GM18519 (cell line): Measurements from ENCODE around the gene PLA2G15.
A peak's percentile ranks its signal among the peaks of the same experiment; 100 is the strongest.

Experiments used
- ATAC-seq: cut with Tn5 transposase; IDR thresholded peaks from one replicate; pipeline ENCODE4 v1.9.1; 2021; ENCODE audit warnings: mild to moderate bottlenecking, moderate library complexity; ENCODE audit not compliant: unreplicated experiment, low FRiP score

Gene PLA2G15

GRCh38 chr16:68296291-68296690 lies 51.1 kb downstream of the PLA2G15 start:
- ATAC-seq, result no peak

DNA sequence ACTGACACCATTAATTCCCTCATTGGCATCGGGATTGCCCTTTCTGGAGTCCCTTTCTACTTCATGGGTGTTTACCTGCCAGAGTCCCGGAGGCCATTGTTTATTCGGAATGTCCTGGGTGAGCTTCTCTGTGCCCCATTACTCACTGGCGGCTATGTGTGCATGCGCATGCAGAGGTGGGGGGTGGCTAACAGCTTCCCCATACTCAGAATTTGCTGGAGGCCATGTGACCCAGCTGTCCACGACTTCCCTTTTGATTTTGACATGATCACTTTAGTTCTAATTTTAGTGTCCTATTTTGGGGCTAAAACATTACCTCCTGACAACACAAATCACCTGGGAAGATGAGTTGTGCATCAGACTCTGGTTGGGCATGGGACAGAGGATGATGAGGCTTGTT lies 51.5 kb downstream of the PLA2G15 start:
- no peak for ATAC-seq

GRCh38 chr16:68297908-68298307 lies 52.7 kb downstream of the PLA2G15 start:
- ATAC-seq, result no peak

GRCh38 chr16:68298312-68298711 lies 53.1 kb downstream of the PLA2G15 start:
- no peak for ATAC-seq

DNA sequence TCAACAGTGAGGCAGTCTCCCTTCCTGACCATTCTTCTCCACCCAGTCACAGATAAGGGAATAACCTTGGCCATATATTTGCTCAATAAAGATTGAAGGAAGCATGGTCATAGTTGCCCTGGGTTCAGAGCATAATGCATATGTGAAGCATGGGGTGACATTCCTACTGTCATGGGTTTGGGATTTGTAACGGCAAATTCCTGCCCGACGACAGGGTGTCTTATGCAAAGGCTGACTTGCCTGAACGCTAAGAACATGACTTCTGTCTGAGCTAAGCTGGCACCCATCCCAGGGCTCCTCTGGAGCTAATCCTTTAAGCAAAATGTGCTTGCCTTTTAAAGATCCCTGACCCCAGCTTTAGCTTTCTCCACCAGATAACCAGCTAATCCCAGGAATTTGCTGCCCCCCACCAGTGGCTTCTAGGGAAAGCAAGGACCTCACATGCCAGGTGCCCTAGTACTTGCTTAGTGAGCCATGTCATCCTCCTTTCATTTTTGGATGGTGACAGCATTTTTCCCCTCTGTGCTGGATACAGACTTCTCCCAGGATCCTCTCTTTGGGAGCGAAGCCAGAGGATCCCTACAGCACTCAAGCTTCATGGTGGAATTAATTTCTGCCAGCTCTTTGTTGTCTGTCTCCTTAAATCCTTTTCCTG lies 53.9 kb downstream of the PLA2G15 start:
- ATAC-seq, result no peak

DNA sequence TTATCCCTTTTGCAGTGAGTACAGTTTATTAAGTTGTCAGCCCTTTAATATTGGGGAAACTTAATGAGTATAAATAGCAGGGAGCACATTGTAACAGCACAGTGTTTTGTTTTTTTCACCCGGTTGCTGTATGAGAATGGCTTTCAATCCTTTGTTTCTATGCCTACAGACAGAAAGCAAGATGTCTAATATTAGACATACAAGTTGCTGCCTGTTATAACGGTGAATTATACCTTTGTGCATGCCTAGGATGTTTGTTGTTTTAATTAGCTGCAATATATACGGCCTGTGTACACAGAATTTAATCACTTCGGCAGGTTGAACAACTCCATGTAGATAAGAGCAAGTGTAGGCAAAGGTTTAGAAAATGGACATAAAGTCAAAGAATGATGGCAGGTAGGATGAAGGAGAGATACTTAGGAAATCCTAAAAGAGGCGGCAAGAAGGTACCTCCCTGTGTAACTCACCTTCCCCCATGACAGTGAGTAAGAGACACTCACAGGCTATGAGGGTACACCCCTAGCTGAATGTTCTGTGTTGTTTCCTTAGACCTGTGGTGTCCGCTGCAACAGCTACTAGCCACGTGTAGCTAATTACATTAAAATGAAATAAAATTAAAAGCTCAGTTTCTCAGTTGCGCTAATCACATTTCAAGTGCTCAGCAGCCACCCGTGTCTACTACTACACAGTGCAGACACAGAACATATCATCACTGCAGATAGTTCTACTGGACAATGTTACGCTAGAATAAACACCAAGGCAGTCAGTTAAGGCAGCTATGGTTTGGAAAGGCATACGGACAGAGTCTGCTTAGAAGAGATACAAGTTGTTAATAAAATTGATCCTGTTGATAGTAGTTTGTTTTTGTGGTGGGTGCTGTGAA lies 54.6 kb downstream of the PLA2G15 start:
- ATAC-seq, result no peak

DNA sequence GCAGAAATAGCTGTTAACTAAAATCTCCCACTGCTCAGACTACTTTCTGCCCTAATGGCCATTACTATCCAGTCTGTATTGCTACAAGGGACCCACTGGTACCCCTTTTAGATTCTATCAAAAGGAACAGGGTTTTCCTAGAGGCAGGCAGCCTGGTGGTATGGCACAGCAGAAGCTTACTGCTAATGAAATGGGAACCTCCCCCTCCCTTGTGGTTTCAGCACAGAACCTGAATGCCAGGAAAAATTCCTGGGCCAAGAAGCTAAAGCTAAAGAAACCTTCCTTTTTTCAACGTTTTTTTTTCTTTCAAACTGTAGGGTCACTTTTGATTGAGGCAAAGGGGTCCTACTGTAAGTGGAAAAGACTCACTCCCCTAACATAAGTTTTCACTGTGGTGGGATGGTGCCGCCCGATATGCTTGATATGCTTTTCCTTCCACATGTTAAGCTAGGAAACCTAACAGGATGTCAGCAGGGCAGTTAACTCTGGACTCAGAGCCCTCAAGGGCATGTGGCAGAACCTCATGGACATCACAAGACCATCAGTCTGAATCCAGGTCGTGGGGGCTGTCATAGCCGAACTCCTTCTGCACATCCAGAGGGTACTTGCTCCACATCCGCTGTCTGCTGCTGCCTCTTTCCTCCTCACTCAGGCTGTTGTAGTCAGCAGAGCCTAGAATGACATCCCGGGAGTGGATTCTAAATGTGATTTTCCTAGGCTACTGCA lies 55.7 kb downstream of the PLA2G15 start:
- no peak for ATAC-seq

GRCh38 chr16:68306633-68307032 lies 61.5 kb downstream of the PLA2G15 start:
- ATAC-seq, result no peak

DNA sequence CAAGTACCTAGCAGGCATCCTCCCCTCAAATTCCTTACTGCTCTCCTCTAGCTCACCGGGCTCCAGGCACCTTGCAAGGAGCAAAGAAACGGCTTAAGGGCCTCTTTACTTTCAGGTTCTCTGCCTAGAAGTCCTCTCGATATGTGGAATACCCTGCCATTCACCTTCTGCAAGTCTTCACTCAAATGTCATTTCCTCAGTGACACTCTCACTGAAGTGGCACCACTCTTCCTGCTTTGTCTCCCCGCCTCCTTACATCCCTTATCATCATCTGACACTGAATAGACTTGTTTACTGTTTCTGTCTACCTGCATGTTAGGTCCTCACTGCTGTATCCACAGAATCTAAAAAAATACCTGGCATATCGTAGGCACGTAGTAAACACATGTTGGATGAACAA lies 64.6 kb downstream of the PLA2G15 start:
- ATAC-seq, result no peak

GRCh38 chr16:68310437-68310773 lies 65.2 kb downstream of the PLA2G15 start:
- ATAC-seq, result peak; percentile 11
